K562 (cell line): Measurements from ENCODE around the gene SFR1.

Source experiments
- TFE3 ChIP-seq: fragments of 450-650 bp; formaldehyde crosslinking; IDR thresholded peaks from 2 replicates; pipeline ENCODE4 v1.4.0; 2020; ENCODE audit warnings: mild to moderate bottlenecking, mixed read lengths
- ZNF780A ChIP-seq: fragments of 250-450 bp; sonication (Bioruptor Pico); IDR thresholded peaks from 2 replicates; pipeline ENCODE4 v1.5.0; 2021; ENCODE audit warnings: mild to moderate bottlenecking

GRCh38 chr10:104089621-104090020 lies 32.4 kb upstream of the SFR1 start:
- TF ChIP-seq TFE3 (no peak), ZNF780A (CRISPR knock-in tag) (no peak)
